ENCODE data around the gene FAAP20. TPM values are rescaled to one million over a fixed set of nuclear protein-coding genes. Genes with fewer than 3 reads are reported as not detected.

FAAP20 gene
- total and polyA plus RNA-seq, 9 of the 15 experiments (the other 6 are each of a cell fraction or from before 2014, with no cell fraction given), result 0.58 to 143 (median 9.9) TPM

DNA sequence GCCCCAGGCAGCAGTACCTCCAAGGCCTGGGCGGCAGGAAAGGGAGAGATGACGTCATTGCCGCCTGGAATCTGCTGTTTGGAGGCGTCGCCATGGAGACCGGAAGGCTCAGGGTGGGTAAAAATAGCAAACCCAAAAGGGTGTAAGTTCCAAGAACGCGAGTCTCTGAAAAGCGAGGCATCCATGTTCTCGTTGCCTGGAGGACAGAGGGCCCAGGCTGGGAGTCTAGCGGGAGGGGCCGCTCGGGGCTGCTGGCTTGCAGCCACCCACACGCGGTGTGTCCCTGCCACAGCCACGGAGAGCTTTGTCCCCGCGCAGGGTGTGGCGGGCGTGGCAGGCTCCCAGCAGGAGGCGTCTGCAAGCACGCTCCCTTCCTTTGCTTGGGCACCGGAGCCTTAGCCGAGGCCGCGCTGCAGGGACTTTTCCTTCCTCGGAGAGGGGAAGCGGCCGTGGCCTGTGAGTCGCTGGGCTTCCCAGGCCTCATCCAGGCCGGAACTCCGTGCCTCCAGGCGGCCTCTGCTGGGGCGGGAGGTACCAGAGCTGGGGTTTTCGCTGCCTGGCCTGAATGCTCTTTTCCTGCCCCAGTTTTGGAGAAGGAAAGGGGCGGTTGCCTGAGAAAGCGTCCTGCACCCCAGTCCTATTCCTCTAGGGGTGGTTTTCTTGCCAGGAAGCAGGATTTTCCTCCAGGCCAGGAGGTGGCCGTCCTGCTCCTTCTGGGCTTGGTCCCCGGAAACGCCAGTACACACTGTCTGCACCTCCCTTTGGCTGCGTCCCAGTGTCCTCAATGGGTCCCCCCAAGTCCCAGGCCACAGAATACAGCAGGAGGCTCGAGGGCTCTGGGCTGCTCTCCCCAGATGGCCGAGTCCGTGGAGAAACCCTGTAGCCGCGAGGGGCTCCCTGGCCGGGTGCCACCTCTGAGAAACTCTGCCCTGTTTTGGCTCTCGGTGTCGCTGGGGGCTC is 18.2 kb upstream of the FAAP20 start (continued):
- TF ChIP-seq TAL1 (IDR thresholded peaks at IDR 0.05), result no peak
- peak; percentile 53; the same call in 1 of the 2 replicates for TF ChIP-seq FOSL1 (tag; conservative IDR thresholded peaks at IDR 0.05)
- peak; percentile 99 for TF ChIP-seq ZBTB9 (CRISPR knock-in tag; IDR thresholded peaks at IDR 0.05)
- TF ChIP-seq NFE2L1 (tag; IDR thresholded peaks at IDR 0.05; ENCODE audit: borderline replicate concordance, low read depth), result no peak
- no peak for TF ChIP-seq SIN3B (IDR thresholded peaks at IDR 0.05; ENCODE audit: low read depth)
- TF ChIP-seq ETS2 (tag; IDR thresholded peaks at IDR 0.05; ENCODE audit: borderline replicate concordance, poor library complexity, severe bottlenecking), result no peak
- TF ChIP-seq ZNF280B (CRISPR knock-in tag; IDR thresholded peaks at IDR 0.05), result no peak
- TF ChIP-seq KLF1 (tag; IDR thresholded peaks at IDR 0.05), result peak; percentile 95
- TF ChIP-seq, protein P1, sequence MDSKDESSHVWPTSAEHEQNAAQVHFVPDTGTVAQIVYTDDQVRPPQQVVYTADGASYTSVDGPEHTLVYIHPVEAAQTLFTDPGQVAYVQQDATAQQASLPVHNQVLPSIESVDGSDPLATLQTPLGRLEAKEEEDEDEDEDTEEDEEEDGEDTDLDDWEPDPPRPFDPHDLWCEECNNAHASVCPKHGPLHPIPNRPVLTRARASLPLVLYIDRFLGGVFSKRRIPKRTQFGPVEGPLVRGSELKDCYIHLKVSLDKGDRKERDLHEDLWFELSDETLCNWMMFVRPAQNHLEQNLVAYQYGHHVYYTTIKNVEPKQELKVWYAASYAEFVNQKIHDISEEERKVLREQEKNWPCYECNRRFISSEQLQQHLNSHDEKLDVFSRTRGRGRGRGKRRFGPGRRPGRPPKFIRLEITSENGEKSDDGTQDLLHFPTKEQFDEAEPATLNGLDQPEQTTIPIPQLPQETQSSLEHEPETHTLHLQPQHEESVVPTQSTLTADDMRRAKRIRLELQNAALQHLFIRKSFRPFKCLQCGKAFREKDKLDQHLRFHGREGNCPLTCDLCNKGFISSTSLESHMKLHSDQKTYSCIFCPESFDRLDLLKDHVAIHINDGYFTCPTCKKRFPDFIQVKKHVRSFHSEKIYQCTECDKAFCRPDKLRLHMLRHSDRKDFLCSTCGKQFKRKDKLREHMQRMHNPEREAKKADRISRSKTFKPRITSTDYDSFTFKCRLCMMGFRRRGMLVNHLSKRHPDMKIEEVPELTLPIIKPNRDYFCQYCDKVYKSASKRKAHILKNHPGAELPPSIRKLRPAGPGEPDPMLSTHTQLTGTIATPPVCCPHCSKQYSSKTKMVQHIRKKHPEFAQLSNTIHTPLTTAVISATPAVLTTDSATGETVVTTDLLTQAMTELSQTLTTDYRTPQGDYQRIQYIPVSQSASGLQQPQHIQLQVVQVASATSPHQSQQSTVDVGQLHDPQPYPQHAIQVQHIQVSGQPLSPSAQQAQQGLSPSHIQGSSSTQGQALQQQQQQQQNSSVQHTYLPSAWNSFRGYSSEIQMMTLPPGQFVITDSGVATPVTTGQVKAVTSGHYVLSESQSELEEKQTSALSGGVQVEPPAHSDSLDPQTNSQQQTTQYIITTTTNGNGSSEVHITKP (IDR thresholded peaks at IDR 0.05; ENCODE audit: partially characterized antibody), result peak; percentile 32
- peak; percentile 80 for TF ChIP-seq TFAP4 (CRISPR knock-in tag; IDR thresholded peaks at IDR 0.05; ENCODE audit: borderline replicate concordance)
- no peak for TF ChIP-seq MCM5 (IDR thresholded peaks at IDR 0.05; ENCODE audit: low read depth)
- peak; percentile 79; the same call in 1 of the 2 replicates for TF ChIP-seq KAT7 (CRISPR knock-in tag; IDR thresholded peaks at IDR 0.05; ENCODE audit: borderline replicate concordance)
- no peak for TF ChIP-seq STAT5B (CRISPR knock-in tag; IDR thresholded peaks at IDR 0.05)
- TF ChIP-seq SMAD3 (CRISPR knock-in tag; conservative IDR thresholded peaks at IDR 0.05), result no peak
- 0 out of 2 replicates have a peak, but pooled peaks have one; percentile 14 for TF ChIP-seq ZNF311 (CRISPR knock-in tag; IDR thresholded peaks at IDR 0.05)
- peak; percentile 87 for TF ChIP-seq ZNF395 (CRISPR knock-in tag; IDR thresholded peaks at IDR 0.05)
- TF ChIP-seq TAF1 (IDR thresholded peaks at IDR 0.05; ENCODE audit: control insufficient read depth, extremely low read depth, insufficient read depth, low read length, severe bottlenecking), result no peak
